Activated CD4-positive, alpha-beta memory T cell treated with anti-CD3 and anti-CD28 coated beads for 36 hours (primary cell): ENCODE results near the gene ISL1. TPM values are rescaled to one million over a fixed set of nuclear protein-coding genes. Genes with fewer than 3 reads are reported as not detected.

Experiments used
- CTCF ChIA-PET: fragments of 350-600 bp; sonication (Branson Sonifier 250); formaldehyde crosslinking; loops from one replicate; lab custom pipeline; 2021; ENCODE audit warnings: antibody characterized with exemption, inconsistent platforms; lab: Charles Lee
- POLR2A ChIA-PET: fragments of 350-600 bp; sonication (Branson Sonifier 250); formaldehyde crosslinking; loops from one replicate; lab custom pipeline; 2021; ENCODE audit warnings: antibody characterized with exemption; lab: Charles Lee
- DNase-seq: peaks from one replicate; pipeline ENCODE4 v3.0.0-alpha.2; 2020
- H3K27ac Mint-ChIP-seq: one replicate; pipeline ENCODE4 v1.8.0; 2021; ENCODE audit warnings: mixed read lengths
- H3K27me3 Mint-ChIP-seq: one replicate; pipeline ENCODE4 v1.8.0; 2021; ENCODE audit warnings: mixed read lengths
- H3K36me3 Mint-ChIP-seq: one replicate; pipeline ENCODE4 v1.8.0; 2021; ENCODE audit warnings: mixed read lengths
- H3K4me1 Mint-ChIP-seq: one replicate; pipeline ENCODE4 v1.8.0; 2021; ENCODE audit warnings: low read depth, mixed read lengths
- H3K4me3 Mint-ChIP-seq: one replicate; pipeline ENCODE4 v1.8.0; 2021; ENCODE audit warnings: mild to moderate bottlenecking, mixed read lengths
- H3K9me3 Mint-ChIP-seq: one replicate; pipeline ENCODE4 v1.8.0; 2021; ENCODE audit warnings: mixed read lengths
- intact Hi-C: fragments of 100-400 bp; cut with micrococcal nuclease; formaldehyde crosslinking; loops from one replicate; pipeline ENCODE4 v1.15.1; 2023
- total RNA-seq, 2 experiments: library from RNA; stranded (reverse); gene quantifications; one replicate each; pipeline ENCODE4 v1.2.3, GENCODE V29; 2021

Gene ISL1
- total RNA-seq, 2 experiments from 2014 or later: not detected

DNA sequence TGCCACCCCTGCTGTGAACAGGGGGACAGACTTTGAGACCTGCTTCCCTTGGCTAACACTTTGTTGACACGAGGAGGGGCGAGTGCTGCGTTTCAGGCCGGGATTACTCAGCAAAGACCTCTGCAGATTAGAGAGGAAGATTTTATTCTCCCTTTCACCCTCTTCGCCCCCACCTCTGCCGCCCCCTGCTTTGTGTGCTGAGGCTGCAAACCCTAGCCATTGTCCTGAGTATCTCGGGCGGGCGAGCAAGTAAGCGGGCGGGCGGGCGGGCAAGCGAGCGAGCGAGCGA is 6.0 kb downstream of the ISL1 start:
- Mint-ChIP-seq H3K36me3 (no peaks in the 10 kb centered on the region), H3K27me3 (peaks cover 57% of the 10 kb centered on the region), H3K4me3 (no peak overlapping the region), H3K4me1 (no peaks in the 10 kb centered on the region), H3K9me3 (no peaks in the 10 kb centered on the region), H3K27ac (no peak overlapping the region)
- intact Hi-C loops: no loop called here
- DNase-seq: no peak
- ChIA-PET CTCF (no interaction called here), POLR2A (no interaction called here)

DNA sequence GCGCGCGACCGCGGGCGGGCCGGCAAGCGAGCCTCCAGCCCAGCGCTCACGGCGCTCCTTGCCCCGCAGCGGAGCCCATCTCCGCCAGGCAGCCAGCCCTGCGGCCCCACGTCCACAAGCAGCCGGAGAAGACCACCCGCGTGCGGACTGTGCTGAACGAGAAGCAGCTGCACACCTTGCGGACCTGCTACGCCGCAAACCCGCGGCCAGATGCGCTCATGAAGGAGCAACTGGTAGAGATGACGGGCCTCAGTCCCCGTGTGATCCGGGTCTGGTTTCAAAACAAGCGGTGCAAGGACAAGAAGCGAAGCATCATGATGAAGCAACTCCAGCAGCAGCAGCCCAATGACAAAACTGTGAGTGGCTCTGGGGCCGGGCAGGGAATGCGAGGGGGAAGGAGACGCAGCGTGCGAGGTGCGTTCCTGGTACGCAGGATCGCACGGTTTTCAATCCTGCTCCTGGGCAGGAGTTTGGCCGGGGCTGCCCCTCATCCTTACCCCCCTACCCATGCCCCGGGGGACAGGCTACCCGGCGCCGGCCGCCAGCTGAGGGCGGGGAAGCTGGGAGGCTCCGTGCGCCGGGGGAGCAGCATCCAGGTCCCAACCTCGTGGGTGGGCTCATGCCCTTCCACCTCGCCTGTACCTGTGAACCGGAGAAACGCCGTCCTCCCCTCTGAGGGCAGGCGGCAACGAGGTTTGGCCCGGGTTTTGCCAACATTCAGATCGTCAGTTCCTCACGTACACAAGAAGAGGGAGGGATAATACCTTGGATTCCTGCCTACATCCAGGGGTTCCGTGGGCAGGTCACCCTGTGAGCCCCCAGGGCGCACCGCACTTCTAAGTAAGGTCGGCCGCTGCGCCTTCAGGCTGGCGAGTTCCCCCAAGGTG is 6.6 kb downstream of the ISL1 start:
- Mint-ChIP-seq H3K4me1 (no peaks in the 10 kb centered on the region), H3K27me3 (peaks cover 55% of the 10 kb centered on the region), H3K9me3 (no peaks in the 10 kb centered on the region), H3K36me3 (no peaks in the 10 kb centered on the region), H3K27ac (no peak overlapping the region), H3K4me3 (no peak overlapping the region)
- no peak for DNase-seq
- CTCF ChIA-PET: no interaction called here
- POLR2A ChIA-PET: no interaction called here
- intact Hi-C loops: no loop called here

DNA sequence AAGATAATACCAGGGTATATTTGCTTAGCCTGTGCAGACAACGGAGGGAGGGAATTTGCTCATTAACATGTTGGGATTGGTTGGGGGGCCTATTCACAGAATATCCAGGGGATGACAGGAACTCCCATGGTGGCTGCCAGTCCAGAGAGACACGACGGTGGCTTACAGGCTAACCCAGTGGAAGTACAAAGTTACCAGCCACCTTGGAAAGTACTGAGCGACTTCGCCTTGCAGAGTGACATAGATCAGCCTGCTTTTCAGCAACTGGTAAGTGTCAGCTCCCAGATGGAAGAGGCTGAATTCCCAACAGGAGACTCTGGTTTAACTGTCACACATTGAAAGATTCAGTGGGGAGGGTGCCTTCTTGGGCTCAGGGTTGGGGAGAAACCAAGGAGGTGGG is 7.9 kb downstream of the ISL1 start:
- Mint-ChIP-seq H3K9me3 (no peaks in the 10 kb centered on the region), H3K27ac (no peak overlapping the region), H3K4me3 (no peak overlapping the region), H3K4me1 (no peaks in the 10 kb centered on the region), H3K27me3 (peaks cover 49% of the 10 kb centered on the region), H3K36me3 (no peaks in the 10 kb centered on the region)
- intact Hi-C loops: no loop called here
- DNase-seq: no peak
- ChIA-PET CTCF (no interaction called here), POLR2A (no interaction called here)

DNA sequence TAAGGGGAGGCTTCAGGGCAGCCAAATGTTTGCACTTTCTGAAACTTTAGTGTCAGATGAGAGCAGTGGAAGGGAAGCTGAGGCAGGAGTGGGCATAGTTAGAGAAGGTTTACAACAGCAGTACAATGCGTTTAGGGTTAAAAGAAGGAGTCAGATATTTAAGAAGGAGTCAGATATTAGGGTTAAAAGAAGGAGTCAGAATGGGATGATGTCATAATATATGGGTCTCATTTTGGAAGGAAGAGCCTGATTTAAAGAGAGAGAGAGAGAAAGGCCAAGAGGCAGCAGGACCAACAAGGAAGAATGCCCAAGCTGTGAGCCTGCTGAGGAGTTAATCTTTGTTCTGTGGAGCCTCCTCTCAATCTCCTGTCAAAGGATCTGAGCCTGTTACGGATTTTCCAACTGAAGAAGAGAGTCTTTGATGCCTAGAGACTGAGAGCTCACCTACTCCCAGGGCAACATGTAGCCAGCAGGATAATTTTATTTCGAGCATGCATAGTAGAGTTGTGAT is 9.5 kb downstream of the ISL1 start:
- Mint-ChIP-seq H3K36me3 (no peaks in the 10 kb centered on the region), H3K27me3 (peaks cover 46% of the 10 kb centered on the region), H3K27ac (no peak overlapping the region), H3K4me1 (no peaks in the 10 kb centered on the region), H3K9me3 (no peaks in the 10 kb centered on the region), H3K4me3 (no peak overlapping the region)
- ChIA-PET POLR2A (no interaction called here), CTCF (no interaction called here)
- DNase-seq: no peak
- intact Hi-C loops: no loop called here

DNA sequence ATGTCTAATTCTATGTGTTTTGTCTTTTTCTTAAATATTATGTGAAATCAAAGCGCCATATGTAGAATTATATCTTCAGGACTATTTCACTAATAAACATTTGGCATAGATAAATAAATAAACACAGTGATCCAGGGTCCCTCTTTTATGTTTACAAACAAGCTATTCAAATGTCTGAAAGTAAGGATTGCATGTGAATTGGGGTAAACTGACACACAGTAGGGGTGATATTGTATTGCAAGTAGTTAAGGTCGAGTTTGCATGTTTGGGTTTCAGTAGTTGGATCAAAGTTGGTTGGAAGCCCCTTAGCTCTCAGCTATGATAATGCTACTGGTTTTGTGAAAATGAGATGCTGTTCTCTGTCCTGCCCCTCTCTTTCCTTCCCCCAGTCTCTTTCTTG is 11.4 kb downstream of the ISL1 start:
- no peak for DNase-seq
- CTCF ChIA-PET: no interaction called here
- intact Hi-C loops: no loop called here
- Mint-ChIP-seq H3K4me1 (no peaks in the 10 kb centered on the region), H3K9me3 (no peaks in the 10 kb centered on the region), H3K27me3 (peaks cover 46% of the 10 kb centered on the region), H3K36me3 (no peaks in the 10 kb centered on the region), H3K27ac (no peak overlapping the region), H3K4me3 (no peak overlapping the region)
- POLR2A ChIA-PET: no interaction called here

DNA sequence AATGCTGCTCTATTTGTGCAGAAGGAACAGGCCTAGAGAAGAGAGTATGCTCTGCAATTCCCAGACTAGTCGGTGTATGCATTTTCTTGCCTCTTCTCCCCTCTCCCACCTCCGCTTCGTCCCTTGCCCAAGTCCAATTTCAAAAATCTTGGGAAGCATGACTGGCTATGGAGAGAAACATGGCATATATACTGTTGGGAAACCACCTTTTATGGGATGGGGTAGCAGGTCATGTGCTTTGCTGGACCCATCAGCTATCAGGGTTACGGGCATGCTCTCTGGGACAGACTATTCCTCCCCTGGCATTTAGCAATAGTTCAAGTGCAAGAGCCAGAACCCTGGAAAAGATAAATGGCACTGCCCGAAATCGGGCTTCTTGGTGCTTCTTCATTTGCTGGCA is 12.0 kb downstream of the ISL1 start:
- Mint-ChIP-seq H3K9me3 (peaks cover 2% of the 10 kb centered on the region), H3K36me3 (no peaks in the 10 kb centered on the region), H3K27me3 (peaks cover 49% of the 10 kb centered on the region), H3K4me3 (no peak overlapping the region), H3K27ac (no peak overlapping the region), H3K4me1 (no peaks in the 10 kb centered on the region)
- DNase-seq: no peak
- intact Hi-C loops: no loop called here
- ChIA-PET CTCF (no interaction called here), POLR2A (no interaction called here)

DNA sequence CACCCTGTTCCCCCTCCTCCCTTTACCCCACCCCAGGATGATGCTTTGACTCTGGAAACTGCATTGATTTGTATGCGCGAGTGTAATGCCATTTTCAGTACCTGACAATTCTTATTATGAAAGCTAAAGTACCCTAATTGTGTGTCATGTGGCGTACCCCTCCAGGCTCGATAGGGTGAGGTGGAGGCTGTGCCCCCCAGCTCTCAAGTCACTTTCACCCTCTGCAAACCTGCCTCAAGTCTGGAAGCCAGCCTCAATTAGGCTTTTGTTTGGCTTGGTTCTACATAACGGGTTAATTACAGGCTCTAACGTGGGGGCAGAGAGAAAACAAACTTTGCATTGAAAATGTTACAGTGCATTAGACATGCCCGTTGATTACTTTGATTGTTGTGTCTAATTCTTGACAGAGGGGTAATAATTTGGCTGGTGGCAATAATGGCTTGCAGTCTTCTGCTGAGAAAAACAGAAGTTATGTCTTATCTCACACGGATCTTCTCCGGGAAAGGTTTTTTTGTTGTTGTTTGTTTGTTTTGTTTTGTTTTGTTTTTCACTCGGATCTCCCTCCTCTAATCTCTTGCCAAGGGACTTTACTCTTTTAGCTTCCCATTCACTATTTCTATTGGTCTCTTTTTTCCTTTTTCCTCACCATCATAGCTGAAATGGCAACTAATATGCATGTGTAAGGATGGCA is 12.6 kb downstream of the ISL1 start:
- Mint-ChIP-seq H3K27me3 (peaks cover 47% of the 10 kb centered on the region), H3K4me1 (no peaks in the 10 kb centered on the region), H3K36me3 (no peaks in the 10 kb centered on the region), H3K4me3 (no peak overlapping the region), H3K27ac (no peak overlapping the region), H3K9me3 (peaks cover 3% of the 10 kb centered on the region)
- intact Hi-C loops: no loop called here
- ChIA-PET POLR2A (no interaction called here), CTCF (no interaction called here)
- no peak for DNase-seq

DNA sequence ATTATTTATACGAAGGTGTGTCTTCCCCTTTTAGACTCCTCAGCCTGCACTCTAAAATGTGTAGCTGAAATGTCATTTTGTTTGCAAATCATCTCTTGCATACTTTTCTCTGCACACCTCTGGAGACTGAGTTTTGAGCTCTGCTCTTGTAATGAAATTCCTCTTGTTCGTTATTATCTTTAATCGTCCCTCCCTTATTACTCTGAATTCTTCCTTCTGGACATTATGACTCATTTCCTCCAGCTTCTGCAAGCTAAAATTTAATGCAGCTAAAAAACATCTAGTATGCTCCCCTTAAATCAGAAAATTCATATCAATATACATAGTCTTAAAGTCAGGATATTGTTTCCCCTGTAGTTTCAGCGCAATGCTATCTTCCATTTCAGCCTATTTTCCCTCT is 13.5 kb downstream of the ISL1 start:
- H3K9me3 Mint-ChIP-seq: peaks cover 3% of the 10 kb centered on the region
- H3K4me1 Mint-ChIP-seq: no peaks in the 10 kb centered on the region
- POLR2A ChIA-PET: no interaction called here
- peaks cover 44% of the 10 kb centered on the region for H3K27me3 Mint-ChIP-seq
- DNase-seq: no peak
- intact Hi-C loops: no loop called here
- no peak overlapping the region for H3K27ac Mint-ChIP-seq
- H3K36me3 Mint-ChIP-seq: no peaks in the 10 kb centered on the region
- CTCF ChIA-PET: no interaction called here
- H3K4me3 Mint-ChIP-seq: no peak overlapping the region

DNA sequence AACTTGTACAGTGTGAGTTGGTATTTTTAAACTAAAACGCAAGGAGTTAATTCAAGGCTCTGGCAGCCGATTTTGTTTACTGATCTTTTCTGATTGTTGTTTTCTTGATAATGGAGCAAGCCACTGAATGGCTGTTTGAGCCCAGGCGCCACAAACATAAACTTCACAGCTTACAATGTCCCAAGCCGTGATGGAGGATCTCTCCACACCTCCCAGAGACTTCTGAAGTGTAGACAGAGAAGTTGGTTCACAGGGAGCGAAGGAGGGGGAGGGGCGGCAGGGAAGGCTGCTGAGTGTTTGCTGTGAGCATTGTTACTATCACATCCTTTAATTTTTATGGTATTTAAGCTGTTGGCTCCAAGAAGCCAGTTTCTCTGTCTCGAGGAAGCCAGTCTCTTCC is 14.7 kb downstream of the ISL1 start:
- H3K4me3 Mint-ChIP-seq: no peak overlapping the region
- H3K27ac Mint-ChIP-seq: no peak overlapping the region
- no peaks in the 10 kb centered on the region for H3K36me3 Mint-ChIP-seq
- intact Hi-C loops: no loop called here
- peaks cover 44% of the 10 kb centered on the region for H3K27me3 Mint-ChIP-seq
- ChIA-PET POLR2A (no interaction called here), CTCF (no interaction called here)
- no peaks in the 10 kb centered on the region for H3K4me1 Mint-ChIP-seq
- no peak for DNase-seq
- peaks cover 3% of the 10 kb centered on the region for H3K9me3 Mint-ChIP-seq

DNA sequence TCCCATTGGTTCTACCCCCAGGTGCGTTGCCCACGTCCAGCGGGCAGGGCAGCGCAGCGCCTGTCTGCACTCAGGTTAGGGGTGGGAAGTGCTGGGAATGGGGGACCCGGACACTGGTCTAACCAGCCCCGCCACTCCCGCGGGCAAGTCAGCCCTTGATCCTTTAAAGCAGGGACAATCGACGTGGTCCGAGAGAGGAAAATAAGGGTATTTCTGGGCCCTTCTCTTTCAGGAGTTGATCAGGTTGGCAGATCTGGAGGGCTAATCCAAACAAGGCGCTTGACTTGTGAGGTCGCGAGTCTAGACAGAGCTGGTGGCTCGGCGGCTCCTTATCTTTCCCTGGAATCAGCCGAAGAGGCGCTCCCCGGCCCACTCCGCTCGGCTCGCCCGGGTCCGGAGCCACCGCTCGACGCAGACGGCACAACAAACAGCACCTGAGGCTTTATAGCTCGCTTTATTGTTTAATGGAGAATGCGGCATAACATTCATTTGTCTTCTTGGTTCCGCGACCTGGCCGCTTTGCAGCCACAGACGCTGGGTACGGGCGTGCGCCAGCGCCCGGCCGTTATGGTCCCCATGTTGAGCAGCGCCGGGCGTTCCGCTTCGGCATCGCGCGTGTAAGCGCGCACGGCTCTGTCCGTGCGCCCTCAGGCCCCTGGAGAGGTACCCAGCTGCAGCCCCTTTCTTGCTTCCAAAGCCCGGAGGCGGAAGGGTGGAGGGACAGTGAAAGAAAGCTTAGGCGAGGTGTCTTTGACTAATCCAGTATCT is 15.8 kb downstream of the ISL1 start:
- intact Hi-C loops: no loop called here
- DNase-seq: no peak
- CTCF ChIA-PET: no interaction called here
- H3K36me3 Mint-ChIP-seq: no peaks in the 10 kb centered on the region
- no peaks in the 10 kb centered on the region for H3K4me1 Mint-ChIP-seq
- H3K4me3 Mint-ChIP-seq: no peak overlapping the region
- H3K9me3 Mint-ChIP-seq: peaks cover 3% of the 10 kb centered on the region
- no peak overlapping the region for H3K27ac Mint-ChIP-seq
- POLR2A ChIA-PET: no interaction called here
- H3K27me3 Mint-ChIP-seq: peaks cover 42% of the 10 kb centered on the region

DNA sequence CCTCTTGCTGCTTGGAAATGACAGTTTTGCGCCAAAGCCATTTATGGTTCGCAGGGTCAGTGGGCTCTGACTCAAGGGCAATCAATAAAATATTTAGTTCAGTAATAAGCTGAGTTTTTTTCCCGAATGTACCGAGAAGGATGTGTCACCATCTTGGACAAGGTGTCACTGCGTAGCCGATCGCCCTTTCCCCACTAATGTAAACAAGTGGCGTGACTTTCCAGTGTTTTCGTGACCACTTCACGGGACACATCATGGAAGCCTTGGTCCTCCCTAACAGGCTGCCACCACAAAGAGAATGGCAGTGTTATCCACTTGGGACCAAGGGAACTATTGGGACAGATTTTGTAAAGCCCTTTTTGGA is 16.4 kb downstream of the ISL1 start:
- CTCF ChIA-PET: no interaction called here
- DNase-seq: no peak
- Mint-ChIP-seq H3K27me3 (peaks cover 40% of the 10 kb centered on the region), H3K4me1 (no peaks in the 10 kb centered on the region), H3K4me3 (no peak overlapping the region), H3K36me3 (no peaks in the 10 kb centered on the region), H3K27ac (no peak overlapping the region), H3K9me3 (peaks cover 3% of the 10 kb centered on the region)
- intact Hi-C loops: no loop called here
- POLR2A ChIA-PET: no interaction called here

DNA sequence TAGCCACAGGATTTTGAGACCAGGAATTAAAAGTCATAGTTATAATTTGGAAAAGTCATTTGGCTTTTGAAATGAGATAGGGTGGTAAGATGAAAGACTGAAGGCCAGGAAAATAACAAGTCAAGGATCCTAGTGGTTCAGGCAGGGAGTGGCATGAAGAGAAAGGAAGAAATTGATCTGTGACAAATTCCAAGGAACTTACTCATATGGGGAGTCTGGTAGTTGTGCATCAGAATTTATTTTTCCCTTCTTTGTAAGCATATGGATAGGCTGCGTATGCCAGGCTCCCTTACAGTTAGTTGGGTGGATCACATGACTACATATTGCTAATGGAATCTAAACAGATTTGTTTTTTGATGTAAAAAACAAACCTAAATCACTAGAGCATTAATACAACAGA is 21.0 kb downstream of the ISL1 start:
- ChIA-PET POLR2A (no interaction called here), CTCF (no interaction called here)
- H3K27ac Mint-ChIP-seq: no peak overlapping the region
- no peak for DNase-seq
- H3K27me3 Mint-ChIP-seq: peaks cover 15% of the 10 kb centered on the region
- H3K36me3 Mint-ChIP-seq: no peaks in the 10 kb centered on the region
- peaks cover 7% of the 10 kb centered on the region for H3K9me3 Mint-ChIP-seq
- H3K4me1 Mint-ChIP-seq: no peaks in the 10 kb centered on the region
- intact Hi-C loops: no loop called here
- H3K4me3 Mint-ChIP-seq: no peak overlapping the region
